SK-N-SH treated with all-trans-retinoic acid at 6 μM for 48 hours (cell line): ENCODE data around the gene BIN1.

ENCODE experiments used
- ESRRG ChIP-seq: fragments of 250-450 bp; sonication (Bioruptor Pico); IDR thresholded peaks from 2 replicates; pipeline ENCODE4 v1.6.1; 2021; ENCODE audit warnings: mild to moderate bottlenecking
- ISL1 ChIP-seq: fragments of 250-450 bp; sonication (Bioruptor Pico); IDR thresholded peaks from 2 replicates; pipeline ENCODE4 v2.1.2; 2022; ENCODE audit warnings: mild to moderate bottlenecking, moderate library complexity
- PATZ1 ChIP-seq: fragments of 250-450 bp; sonication (Bioruptor Pico); IDR thresholded peaks from 2 replicates; pipeline ENCODE4 v1.8.0; 2020; ENCODE audit warnings: mild to moderate bottlenecking, moderate library complexity, borderline replicate concordance

GRCh38 chr2:127075821-127076220, 31.1 kb downstream of the BIN1 start:
- TF ChIP-seq PATZ1 (no peak), ESRRG (CRISPR knock-in tag) (no peak), ISL1 (CRISPR knock-in tag) (no peak)
